Spleen (tissue), 7 donors: ENCODE results near the gene MUS81.

Experiments
- CTCF ChIP-seq, 11 experiments: fragments of 200-600 bp in 7 of 11; fragments of 450-650 bp in 4 of 11; sonication (generic) in 4 of 11; IDR thresholded peaks in 8 of 11; conservative IDR thresholded peaks in 3 of 11; 1 replicate in 7 of 11; 2 replicates in 4 of 11; pipeline versions ENCODE4 v1.4.0 to v1.8.0; 2016 to 2021; ENCODE audit warnings: antibody characterized with exemption in 11 of 11, inconsistent platforms in 4 of 11, mild to moderate bottlenecking in 1 of 11
- POLR2A ChIP-seq, 3 donors: fragments of 450-650 bp; IDR thresholded peaks; one replicate each; pipeline ENCODE4 v1.5.1; 2017; ENCODE audit warnings: antibody characterized with exemption in 3 of 3, mild to moderate bottlenecking in 1 of 3
- POLR2AphosphoS5 ChIP-seq, 3 donors: sonication (generic); formaldehyde crosslinking; IDR thresholded peaks; one replicate each; pipeline ENCODE4 v1.5.1; 2017; ENCODE audit warnings: antibody characterized with exemption in 3 of 3
- donor health status: DM: no; HTN: no; CAD: no; lungs with moderate emphysema.
- donor health status: DM: no; HTN: no; CAD: no.
- donor health status: DM: no; HTN: no; CAD: no.

- TF ChIP-seq POLR2A (IDR thresholded peaks at IDR 0.05): no peak
- no peak for TF ChIP-seq CTCF (IDR thresholded peaks at IDR 0.05 in 8 of 11, conservative IDR thresholded peaks at IDR 0.05 in 3 of 11)
- no peak for TF ChIP-seq POLR2AphosphoS5 (IDR thresholded peaks at IDR 0.05)
These were observed 7.2 kb downstream of the MUS81 start for GRCh38 chr11:65867284-65868071.
